Fibroblast of mammary gland (primary cell): ENCODE measurements around the gene MAP1LC3B.
"Not testable (repeated sequence)": the region's sequence is repeated elsewhere in the genome, so short reads cannot be mapped to it uniquely, and the experiment has no call there.

Experiments
- DNase-seq: peaks from one replicate; pipeline ENCODE4 v3.0.0-alpha.2; 2010; ENCODE audit warnings: low read depth
- H3K4me3 ChIP-seq: 2 replicates; pipeline ENCODE4 v1.5.1; 2011; ENCODE audit warnings: low read depth, mild to moderate bottlenecking, low read length, moderate library complexity; ENCODE audit not compliant: control insufficient read depth
- TF ChIP-seq, protein P1 (sequence below): conservative IDR thresholded peaks from 2 replicates; pipeline ENCODE4 v1.5.1; 2011; ENCODE audit warnings: low read depth, low read length, inconsistent platforms; ENCODE audit not compliant: control insufficient read depth, insufficient read depth

MAP1LC3B gene

GRCh38 chr16:87382023-87382785 lies 9.9 kb upstream of the MAP1LC3B start:
- TF ChIP-seq, protein P1, sequence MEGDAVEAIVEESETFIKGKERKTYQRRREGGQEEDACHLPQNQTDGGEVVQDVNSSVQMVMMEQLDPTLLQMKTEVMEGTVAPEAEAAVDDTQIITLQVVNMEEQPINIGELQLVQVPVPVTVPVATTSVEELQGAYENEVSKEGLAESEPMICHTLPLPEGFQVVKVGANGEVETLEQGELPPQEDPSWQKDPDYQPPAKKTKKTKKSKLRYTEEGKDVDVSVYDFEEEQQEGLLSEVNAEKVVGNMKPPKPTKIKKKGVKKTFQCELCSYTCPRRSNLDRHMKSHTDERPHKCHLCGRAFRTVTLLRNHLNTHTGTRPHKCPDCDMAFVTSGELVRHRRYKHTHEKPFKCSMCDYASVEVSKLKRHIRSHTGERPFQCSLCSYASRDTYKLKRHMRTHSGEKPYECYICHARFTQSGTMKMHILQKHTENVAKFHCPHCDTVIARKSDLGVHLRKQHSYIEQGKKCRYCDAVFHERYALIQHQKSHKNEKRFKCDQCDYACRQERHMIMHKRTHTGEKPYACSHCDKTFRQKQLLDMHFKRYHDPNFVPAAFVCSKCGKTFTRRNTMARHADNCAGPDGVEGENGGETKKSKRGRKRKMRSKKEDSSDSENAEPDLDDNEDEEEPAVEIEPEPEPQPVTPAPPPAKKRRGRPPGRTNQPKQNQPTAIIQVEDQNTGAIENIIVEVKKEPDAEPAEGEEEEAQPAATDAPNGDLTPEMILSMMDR = no peak
- H3K4me3 ChIP-seq = peak overlapping the region; percentile 72
- DNase-seq = no peak

DNA sequence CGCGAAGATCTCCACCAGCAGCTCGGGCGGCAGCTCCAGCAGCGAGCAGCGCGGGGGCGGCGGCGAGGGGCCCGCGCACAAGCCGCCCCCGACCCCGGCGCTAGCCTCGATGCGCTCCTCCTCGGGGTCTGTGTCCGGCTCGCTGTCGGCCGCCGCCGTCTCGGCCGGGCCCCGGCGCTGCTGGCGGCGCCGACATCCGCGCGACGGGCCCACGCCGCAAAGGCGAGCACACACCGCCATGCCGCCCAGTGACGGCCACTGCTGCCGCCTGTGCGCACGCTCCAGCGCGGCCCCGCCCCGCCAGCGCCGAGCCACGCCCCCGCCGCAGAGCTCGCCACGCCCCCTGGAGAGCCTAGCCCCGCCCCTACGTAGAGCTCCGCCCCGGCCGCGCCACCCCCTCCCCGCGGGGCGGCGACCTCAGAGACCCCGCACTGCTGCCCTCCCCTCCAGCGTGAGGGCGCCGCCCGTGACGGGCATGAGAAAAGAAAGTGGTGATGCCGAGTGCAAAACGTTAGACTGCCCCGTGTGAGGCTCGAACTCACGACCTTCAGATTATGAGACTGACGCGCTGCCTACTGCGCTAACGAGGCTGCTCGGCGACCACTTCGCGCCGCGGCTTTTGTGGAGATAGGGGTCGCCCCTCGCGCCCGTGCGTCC lies 8.5 kb upstream of the MAP1LC3B start, which contains the start of gene FBXO31:
Gene FBXO31 (minus strand): TSS at position 272 of the 657 bp plus-strand sequence. CDS start 32 bp downstream, at position 240.
- TF ChIP-seq, protein P1 = no peak
- DNase-seq = peak; percentile 90
- H3K4me3 ChIP-seq = peak within 1 kb of the TSS; percentile 72

GRCh38 chr16:87384162-87384874 lies 7.8 kb upstream of the MAP1LC3B start:
- peak overlapping the region; percentile 69 for H3K4me3 ChIP-seq
- TF ChIP-seq, protein P1 = no peak
- no peak for DNase-seq

GRCh38 chr16:87384875-87385167 lies 7.3 kb upstream of the MAP1LC3B start:
- H3K4me3 ChIP-seq = peak overlapping the region; percentile 69
- not testable (repeated sequence) for DNase-seq

DNA sequence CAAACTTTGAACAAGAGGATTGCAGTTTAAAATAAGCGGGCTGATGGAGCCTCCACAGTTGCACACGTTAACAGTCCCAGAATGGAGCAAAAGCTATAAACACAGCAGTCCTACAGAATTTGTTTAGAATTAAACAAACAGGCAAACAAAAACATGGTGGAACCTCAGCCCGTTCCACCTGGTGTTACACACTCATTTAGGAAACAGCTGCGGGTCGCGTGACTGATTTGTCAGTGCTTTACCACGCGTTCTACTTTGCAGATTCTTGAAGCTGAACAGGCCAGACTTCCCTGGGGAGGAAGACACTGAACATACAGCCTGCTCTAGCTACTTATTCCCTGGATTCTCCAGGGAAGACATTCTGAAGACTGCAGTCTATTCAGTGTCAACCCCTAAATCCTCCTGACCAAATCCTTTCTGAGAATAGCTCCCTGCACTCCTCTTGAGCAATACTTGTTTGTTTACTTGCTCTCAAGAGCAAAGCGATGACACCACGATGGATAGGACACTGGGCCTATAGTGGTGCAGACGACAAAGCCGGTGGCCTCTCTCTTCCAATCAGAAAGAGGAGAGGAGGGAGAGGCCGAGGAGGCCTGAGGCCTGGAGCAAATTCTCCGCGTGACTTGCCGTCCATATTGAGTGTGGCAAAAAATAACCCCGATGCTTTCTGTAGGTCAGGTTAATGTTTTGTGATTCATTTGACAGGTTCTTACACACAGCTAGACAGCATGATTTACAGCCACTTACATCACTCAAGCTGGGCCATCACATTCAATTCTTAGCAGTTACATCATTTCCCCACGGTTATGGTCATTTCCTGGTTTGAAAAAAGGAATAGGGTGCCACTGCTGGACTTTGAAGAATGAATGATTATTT lies 4.0 kb upstream of the MAP1LC3B start:
- H3K4me3 ChIP-seq = no peak overlapping the region
- peak; percentile 99 for DNase-seq
- TF ChIP-seq, protein P1 = no peak

DNA sequence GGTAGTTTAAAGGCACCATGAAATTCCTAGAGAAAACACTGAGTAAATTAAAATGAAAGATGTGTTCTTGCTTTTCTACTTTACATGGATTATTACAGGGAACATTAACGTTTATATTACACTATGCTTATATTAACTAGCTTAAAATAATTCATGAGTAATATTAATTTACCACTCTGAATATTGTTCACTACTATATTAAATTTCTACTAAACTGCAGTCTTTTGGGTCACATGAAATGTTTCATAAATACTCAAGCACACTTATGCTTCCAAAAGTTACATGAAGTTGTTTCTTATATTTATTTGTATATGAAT lies 3.4 kb upstream of the MAP1LC3B start:
- TF ChIP-seq, protein P1 = no peak
- DNase-seq = no peak
- H3K4me3 ChIP-seq = no peak overlapping the region

DNA sequence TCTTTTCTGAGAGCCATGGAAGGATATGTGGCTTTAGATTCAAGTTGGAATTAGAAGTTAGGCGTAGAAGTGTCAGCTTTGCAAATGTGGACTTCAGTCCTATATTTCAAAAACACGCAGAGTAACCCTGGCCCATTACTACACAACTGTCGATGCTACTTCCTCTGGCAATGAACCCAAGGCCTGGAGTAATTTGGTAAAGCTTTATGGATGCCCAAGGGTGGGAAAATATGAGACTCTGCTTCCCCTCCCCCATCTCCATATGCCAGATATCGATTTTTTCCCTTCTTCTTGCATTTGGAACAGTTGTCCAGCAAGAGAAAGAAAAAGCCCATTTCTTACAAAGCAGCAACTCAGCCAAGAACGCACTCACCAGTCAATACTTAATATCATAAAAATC lies 2.9 kb upstream of the MAP1LC3B start:
- TF ChIP-seq, protein P1 = no peak
- no peak for DNase-seq
- H3K4me3 ChIP-seq = no peak overlapping the region

- not testable (repeated sequence) for H3K4me3 ChIP-seq, DNase-seq
Observed at GRCh38 chr16:87389914-87390313, 2.2 kb upstream of the MAP1LC3B start.
